Measurements from ENCODE around the gene ATP2A1. TPM values are rescaled to one million over a fixed set of nuclear protein-coding genes. Genes with fewer than 3 reads are reported as not detected.

ATP2A1 gene
- total and polyA plus RNA-seq, 2 of the 8 experiments (the other 6 are each of a cell fraction or from before 2014, with no cell fraction given) = 1.7 to 2.4 TPM

- DNase-seq (ENCODE audit: low read depth in 1 of 2, low spot score in 2 of 2) = no peak
- no peak overlapping the region for H3K23ac ChIP-seq (ENCODE audit: insufficient read length)
- H3K4me3 ChIP-seq (ENCODE audit: extremely low read depth in 1 of 4, insufficient read depth in 2 of 4, low read depth in 3 of 4, low read length in 4 of 4) = no peak overlapping the region
- H3K4me1 ChIP-seq (replicated peaks in 1 of 4; ENCODE audit: control insufficient read depth in 3 of 4, insufficient read depth in 4 of 4, low read length in 3 of 4) = no peaks in the 10 kb centered on the region
- FAIRE-seq = no peak
- no peaks in the 10 kb centered on the region for H3K9me3 ChIP-seq (ENCODE audit: insufficient read depth in 2 of 2, low read depth in 1 of 2, low read length in 1 of 2)
- no peak overlapping the region for H3K27ac ChIP-seq (ENCODE audit: low read depth, low read length)
- H2BK12ac ChIP-seq (ENCODE audit: low read depth, low read length) = no peak overlapping the region
- H4K8ac ChIP-seq (ENCODE audit: extremely low read depth, insufficient read depth, low read length) = no peak overlapping the region
- no peak overlapping the region for H4K5ac ChIP-seq (ENCODE audit: insufficient read length, low read depth, low read length)
- no peak overlapping the region for H4K91ac ChIP-seq (replicated peaks; ENCODE audit: insufficient read length, low read length)
- no peaks in the 10 kb centered on the region for H3K27me3 ChIP-seq (replicated peaks in 1 of 4; ENCODE audit: control insufficient read depth in 3 of 4, extremely low read depth in 1 of 4, insufficient read depth in 3 of 4, low read length in 3 of 4)
- no peak overlapping the region for H2AFZ ChIP-seq (ENCODE audit: low read length)
- no peaks in the 10 kb centered on the region for H3K79me2 ChIP-seq (ENCODE audit: control insufficient read depth in 1 of 2, insufficient read depth in 2 of 2, low read length in 2 of 2)
- H3K4me2 ChIP-seq (ENCODE audit: insufficient read depth in 1 of 2, low read depth in 2 of 2, low read length in 2 of 2) = no peak overlapping the region
- H2BK15ac ChIP-seq (ENCODE audit: low read length) = no peak overlapping the region
- ChIA-PET CTCF (ENCODE audit: partially characterized antibody) (interaction anchor here (1.0 to 3.1 kb wide), 6 partner anchors 8 to 45 kb away, joined by 3 to 15 read pairs (median 4); no protein-coding TSS in a partner anchor), POLR2A (ENCODE audit: partially characterized antibody) (interaction anchor here (0.7 to 1.7 kb wide), 4 partner anchors 9 to 51 kb away, joined by 3 to 5 read pairs (median 4); no protein-coding TSS in a partner anchor)
- H3K23me2 ChIP-seq (ENCODE audit: low read depth, low read length) = no peaks in the 10 kb centered on the region
- no peak overlapping the region for H3K56ac ChIP-seq (replicated peaks; ENCODE audit: insufficient read length, low read depth, low read length)
- no peak overlapping the region for H2BK120ac ChIP-seq (replicated peaks; ENCODE audit: low read depth, low read length)
- no peak overlapping the region for H3K4ac ChIP-seq (replicated peaks; ENCODE audit: insufficient read length, low read depth, low read length)
- H2AK5ac ChIP-seq (ENCODE audit: low read depth, low read length) = no peak overlapping the region
- H3K36me3 ChIP-seq (ENCODE audit: control insufficient read depth in 2 of 4, insufficient read depth in 4 of 4, low read length in 3 of 4) = peaks cover 0 to 9% (median 5%) of the 10 kb centered on the region in 4 experiments; a peak in 4 of 8 replicates
- H3K18ac ChIP-seq (ENCODE audit: extremely low read depth, low read length) = no peak overlapping the region
- no peaks in the 10 kb centered on the region for H3K79me1 ChIP-seq (ENCODE audit: low read depth, low read length)
- H2BK5ac ChIP-seq (ENCODE audit: low read depth, low read length) = no peak overlapping the region
- H3K9ac ChIP-seq (replicated peaks in 1 of 4; ENCODE audit: extremely low read depth in 1 of 4, low read depth in 3 of 4, low read length in 3 of 4) = no peak overlapping the region
- no peak overlapping the region for H2BK20ac ChIP-seq (ENCODE audit: low read length)
- H4K20me1 ChIP-seq (replicated peaks in 1 of 2; ENCODE audit: control insufficient read depth in 1 of 2, insufficient read depth in 2 of 2, low read length in 2 of 2) = peaks cover 0 to 2% of the 10 kb centered on the region in 2 experiments
- no peak overlapping the region for H3K14ac ChIP-seq (ENCODE audit: insufficient read length)
- no peak for TF ChIP-seq TCF12 (IDR thresholded peaks at IDR 0.05; ENCODE audit: low read depth, low read length)
- no peak for TF ChIP-seq CHD2 (IDR thresholded peaks at IDR 0.05; ENCODE audit: low read length)
- no peak for TF ChIP-seq ZNF274 (IDR thresholded peaks at IDR 0.05; ENCODE audit: borderline replicate concordance, extremely low read depth, low read length)
- no peak for TF ChIP-seq RXRA (IDR thresholded peaks at IDR 0.05; ENCODE audit: insufficient read depth, low read depth, low read length)
- no peak for TF ChIP-seq POU5F1 (IDR thresholded peaks at IDR 0.05; ENCODE audit: low read depth, low read length)
- TF ChIP-seq SIRT6 (IDR thresholded peaks at IDR 0.05; ENCODE audit: low read length) = no peak
- TF ChIP-seq MAFK (IDR thresholded peaks at IDR 0.05; ENCODE audit: low read depth, low read length) = no peak
- TF ChIP-seq NRF1 (IDR thresholded peaks at IDR 0.05; ENCODE audit: low read depth, low read length) = no peak
- TF ChIP-seq KDM1A (IDR thresholded peaks at IDR 0.05; ENCODE audit: borderline replicate concordance, low read length) = no peak
- no peak for TF ChIP-seq KDM4A (IDR thresholded peaks at IDR 0.05; ENCODE audit: low read depth, low read length, severe bottlenecking)
- TF ChIP-seq RFX5 (IDR thresholded peaks at IDR 0.05; ENCODE audit: borderline replicate concordance, low read depth, low read length) = no peak
- no peak for TF ChIP-seq USF2 (IDR thresholded peaks at IDR 0.05; ENCODE audit: low read length)
- no peak for TF ChIP-seq SUZ12 (IDR thresholded peaks at IDR 0.05; ENCODE audit: low read length)
- TF ChIP-seq HDAC2 (IDR thresholded peaks at IDR 0.05; ENCODE audit: borderline replicate concordance in 1 of 2, low read depth in 2 of 2, low read length in 2 of 2) = no peak
- TF ChIP-seq TAF1 (IDR thresholded peaks at IDR 0.05; ENCODE audit: low read depth, low read length) = no peak
Observed at GRCh38 chr16:28915181-28915580, 36.9 kb downstream of the ATP2A1 start.

All from H1 (cell line).